Measurements from ENCODE around the gene PPP1R27.

PPP1R27 gene

GRCh38 chr17:81810476-81810875 is 24.4 kb downstream of the PPP1R27 start:
- H3K4me3 ChIP-seq (ENCODE audit: low read length), result no peak overlapping the region
- no peak for DNase-seq (ENCODE audit: low read depth, low spot score)

GRCh38 chr17:81809556-81809998 is 25.3 kb downstream of the PPP1R27 start:
- no peak for DNase-seq (ENCODE audit: low read depth, low spot score)
- H3K4me3 ChIP-seq (ENCODE audit: low read length), result no peak overlapping the region

- no peak for DNase-seq (ENCODE audit: low read depth, low spot score)
- H3K4me3 ChIP-seq (ENCODE audit: low read length), result no peak overlapping the region
Measured at GRCh38 chr17:81808778-81809555, 25.9 kb downstream of the PPP1R27 start.

GRCh38 chr17:81807839-81808238 is 27.0 kb downstream of the PPP1R27 start:
- no peak for DNase-seq (ENCODE audit: low read depth, low spot score)

GRCh38 chr17:81807210-81807719 is 27.6 kb downstream of the PPP1R27 start:
- no peak overlapping the region for H3K4me3 ChIP-seq (ENCODE audit: low read length)
- DNase-seq (ENCODE audit: low read depth, low spot score), result no peak

More at GRCh38 chr17:81807839-81808238, 27.0 kb downstream of the PPP1R27 start:
- no peak overlapping the region for H3K4me3 ChIP-seq (ENCODE audit: low read length)

- DNase-seq (ENCODE audit: low read depth, low spot score), result no peak
Measured at GRCh38 chr17:81806461-81807209, 28.2 kb downstream of the PPP1R27 start.

GRCh38 chr17:81805707-81806460 is 29.0 kb downstream of the PPP1R27 start:
- H3K4me3 ChIP-seq (ENCODE audit: low read length), result no peak overlapping the region
- DNase-seq (ENCODE audit: low read depth, low spot score), result no peak

More at GRCh38 chr17:81806461-81807209, 28.2 kb downstream of the PPP1R27 start:
- H3K4me3 ChIP-seq (ENCODE audit: low read length), result no peak overlapping the region

- DNase-seq (ENCODE audit: low read depth, low spot score), result no peak
- H3K4me3 ChIP-seq (ENCODE audit: low read length), result no peak overlapping the region
Measured at GRCh38 chr17:81804559-81805399, 30.1 kb downstream of the PPP1R27 start.

GRCh38 chr17:81803728-81804558 is 30.9 kb downstream of the PPP1R27 start, which contains the start of gene GCGR:
Gene GCGR, plus strand, starts transcription at chr17:81804150. Its CDS starts 4,869 bp downstream, at chr17:81809019.
- DNase-seq (ENCODE audit: low read depth, low spot score), result no peak
- H3K4me3 ChIP-seq (ENCODE audit: low read length), result no peak within 1 kb of the TSS

- no peak overlapping the region for H3K4me3 ChIP-seq (ENCODE audit: low read length)
Measured at GRCh38 chr17:81802856-81803643, 31.8 kb downstream of the PPP1R27 start.

GRCh38 chr17:81802048-81802758 is 32.6 kb downstream of the PPP1R27 start:
- no peak for DNase-seq (ENCODE audit: low read depth, low spot score)
- no peak overlapping the region for H3K4me3 ChIP-seq (ENCODE audit: low read length)

More at GRCh38 chr17:81802856-81803643, 31.8 kb downstream of the PPP1R27 start:
- no peak for DNase-seq (ENCODE audit: low read depth, low spot score)

- no peak for DNase-seq (ENCODE audit: low read depth, low spot score)
- H3K4me3 ChIP-seq (ENCODE audit: low read length), result no peak overlapping the region
Measured at GRCh38 chr17:81801327-81801726, 33.5 kb downstream of the PPP1R27 start.

GRCh38 chr17:81794509-81794908 is 40.3 kb downstream of the PPP1R27 start:
- H3K4me3 ChIP-seq (ENCODE audit: low read length), result no peak overlapping the region
- DNase-seq (ENCODE audit: low read depth, low spot score), result no peak

- no peak for DNase-seq (ENCODE audit: low read depth, low spot score)
- H3K4me3 ChIP-seq (ENCODE audit: low read length), result no peak overlapping the region
Measured at GRCh38 chr17:81794074-81794476, 40.8 kb downstream of the PPP1R27 start.

GRCh38 chr17:81792675-81793615 is 41.9 kb downstream of the PPP1R27 start:
- H3K4me3 ChIP-seq (ENCODE audit: low read length), result no peak overlapping the region
- DNase-seq (ENCODE audit: low read depth, low spot score), result no peak
